Right renal cortex interstitium (tissue), 3 donors: ENCODE measurements around the gene TSC22D4. TPM values are rescaled to one million over a fixed set of nuclear protein-coding genes. Genes with fewer than 3 reads are reported as not detected.
A peak's percentile ranks its signal among the peaks of the same experiment; 100 is the strongest.
"Not testable (repeated sequence)": the region's sequence is repeated elsewhere in the genome, so short reads cannot be mapped to it uniquely, and the experiment has no call there.

Experiments used
- DNase-seq, 3 donors: peaks; one replicate each; pipeline ENCODE4 v3.0.0-alpha.2; 2013; ENCODE audit warnings: low read depth in 3 of 3, low spot score in 2 of 3
- polyA plus RNA-seq, 3 donors: library from polyadenylated mRNA; unstranded; fragments of 120-200 nt; gene quantifications; one replicate each; pipeline ENCODE4 v1.2.1, GENCODE V29; 2013; ENCODE audit not compliant: insufficient read length in 3 of 3

TSC22D4 gene
- polyA plus RNA-seq, 3 donors, result 28.6 to 35.0 (median 29.4) TPM

DNA sequence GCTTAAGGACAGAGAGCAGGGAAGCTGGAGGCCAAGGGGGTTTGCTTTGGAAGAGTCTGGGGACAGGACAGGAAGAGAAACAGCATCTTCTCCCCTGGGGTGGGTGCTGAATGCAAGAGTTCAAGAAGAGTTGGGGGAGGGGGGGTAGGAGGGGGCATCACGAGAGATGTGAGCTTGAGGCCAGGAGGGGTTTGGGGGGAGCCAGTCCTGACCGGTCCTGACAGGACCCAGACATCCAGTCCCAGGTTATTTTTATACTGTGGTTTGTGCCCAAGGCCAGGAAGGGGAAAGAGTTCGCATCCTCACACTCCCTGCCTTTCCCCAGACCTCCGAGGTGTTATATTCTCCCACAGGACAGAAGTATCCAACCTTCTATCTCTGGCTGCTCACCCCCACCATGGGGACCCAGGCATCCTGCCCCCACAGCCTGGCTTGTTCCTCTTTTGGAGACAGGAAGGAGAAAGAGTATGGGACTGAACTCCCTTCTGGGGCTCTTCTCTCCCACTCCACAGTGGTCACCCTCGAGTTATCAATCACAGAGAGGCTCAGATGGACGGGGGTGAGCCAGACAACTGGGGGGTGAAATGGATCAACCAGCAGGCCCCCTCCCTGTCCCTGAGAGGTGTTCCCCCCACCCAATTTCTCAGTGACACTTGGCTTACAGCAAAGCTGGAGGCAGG, 2.8 kb downstream of the TSC22D4 start:
- no peak for DNase-seq

DNA sequence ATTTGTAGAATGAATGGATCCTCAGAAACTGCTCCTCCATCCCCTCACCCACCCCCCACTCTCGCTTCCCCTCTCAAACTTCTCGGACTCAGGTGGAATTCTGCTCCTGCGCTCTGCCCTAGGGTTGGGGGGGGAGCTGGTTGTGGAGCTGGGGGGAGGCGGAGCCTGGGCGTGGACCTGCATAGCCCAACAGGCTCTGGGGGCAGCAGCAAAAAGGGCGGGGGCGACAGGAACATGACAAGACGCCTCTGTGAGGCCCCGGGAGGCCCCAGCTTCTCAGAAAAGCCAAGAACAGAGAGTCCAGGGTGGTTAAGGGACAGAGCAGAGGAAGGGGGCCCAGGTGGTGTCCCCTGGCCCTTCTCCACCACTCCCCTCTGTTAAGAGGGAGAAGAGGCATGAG, 3.5 kb downstream of the TSC22D4 start:
- DNase-seq, result no peak

DNA sequence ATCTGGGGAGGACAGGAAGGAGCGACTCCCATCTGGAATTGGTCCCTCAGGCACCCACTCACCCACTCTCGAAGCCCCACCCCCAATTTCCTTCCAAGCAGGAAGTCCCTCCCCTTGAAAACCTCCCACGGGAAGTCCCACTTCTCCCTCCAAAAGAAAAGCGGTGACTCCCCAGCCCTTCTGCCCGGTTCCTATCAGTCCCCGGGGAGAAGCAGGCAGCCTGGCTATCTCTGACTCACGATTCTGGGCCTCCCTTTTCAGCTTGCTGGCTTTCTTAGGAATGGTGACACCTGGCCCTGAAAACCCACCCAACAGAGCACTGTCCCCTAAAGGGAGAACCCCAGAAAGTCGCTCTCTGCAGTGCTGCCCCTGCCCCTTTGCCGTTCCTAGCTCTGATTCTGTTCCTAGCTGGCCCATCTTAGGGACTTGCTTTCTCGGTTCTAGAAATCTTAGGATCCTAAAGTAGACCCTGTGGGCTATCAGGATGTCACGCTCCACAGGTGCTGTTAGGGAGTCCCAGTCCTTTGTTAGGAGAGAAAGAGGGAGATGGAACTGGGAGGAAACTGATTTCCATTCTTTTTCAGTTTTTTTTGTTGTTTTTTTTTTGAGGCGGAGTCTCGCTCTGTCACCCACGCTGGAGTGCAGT, 6.0 kb downstream of the TSC22D4 start:
- DNase-seq, result no peak

DNA sequence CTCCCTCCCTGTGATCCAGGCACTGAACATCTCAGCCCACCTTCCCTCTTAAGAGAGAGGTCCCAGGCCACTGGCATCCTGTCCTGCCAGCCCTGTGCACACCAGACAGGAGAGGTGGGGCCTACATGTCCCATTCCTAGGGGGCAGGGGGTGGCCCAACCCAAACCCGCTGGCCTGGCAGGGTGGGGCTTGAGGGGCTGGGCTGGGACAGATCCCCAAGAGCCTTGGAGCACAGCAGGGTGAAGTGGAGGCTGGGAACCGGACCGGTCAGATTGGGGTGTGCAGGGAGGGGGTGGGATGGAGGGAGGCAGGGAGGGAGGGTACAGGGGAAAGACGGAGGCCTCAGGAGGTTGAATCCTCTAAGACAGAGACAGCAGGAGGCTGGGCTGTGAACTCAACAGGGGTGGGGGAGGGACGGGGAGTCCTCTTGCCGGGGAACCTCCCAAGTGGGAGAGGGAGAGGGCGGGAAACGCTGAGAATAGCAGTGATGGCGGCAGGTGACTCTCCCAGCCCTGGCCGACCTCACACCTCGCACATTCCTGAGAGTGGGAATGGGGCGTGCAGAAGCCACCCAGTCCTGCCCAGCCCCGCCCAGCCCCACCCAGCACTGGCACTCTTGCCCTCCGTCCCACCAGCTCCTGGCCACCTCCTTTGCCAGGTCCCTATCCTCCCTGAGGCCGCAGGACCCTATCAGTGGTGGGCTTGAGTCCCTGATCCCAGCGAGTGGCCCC, 6.7 kb downstream of the TSC22D4 start:
- DNase-seq, result no peak

DNA sequence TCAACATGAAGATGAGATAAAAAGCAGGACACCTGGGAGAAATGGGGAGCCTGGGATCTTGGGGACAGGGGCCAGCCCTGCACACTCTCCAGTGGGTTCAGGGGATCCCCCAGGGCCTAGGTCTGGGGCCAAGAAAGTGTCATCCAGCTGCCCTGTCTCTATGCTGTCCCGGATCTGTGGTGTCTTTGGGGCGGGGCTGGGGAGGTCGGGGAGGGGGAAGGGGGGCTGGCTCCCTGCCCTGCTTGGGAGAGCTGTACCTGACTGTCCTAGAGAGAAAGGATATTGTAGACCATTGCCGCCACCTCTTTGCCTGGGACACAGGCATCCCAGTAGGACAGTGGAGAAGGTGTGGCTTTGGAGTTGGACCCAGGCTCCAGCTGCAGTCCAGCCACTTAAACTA, 8.0 kb downstream of the TSC22D4 start:
- no peak for DNase-seq

DNA sequence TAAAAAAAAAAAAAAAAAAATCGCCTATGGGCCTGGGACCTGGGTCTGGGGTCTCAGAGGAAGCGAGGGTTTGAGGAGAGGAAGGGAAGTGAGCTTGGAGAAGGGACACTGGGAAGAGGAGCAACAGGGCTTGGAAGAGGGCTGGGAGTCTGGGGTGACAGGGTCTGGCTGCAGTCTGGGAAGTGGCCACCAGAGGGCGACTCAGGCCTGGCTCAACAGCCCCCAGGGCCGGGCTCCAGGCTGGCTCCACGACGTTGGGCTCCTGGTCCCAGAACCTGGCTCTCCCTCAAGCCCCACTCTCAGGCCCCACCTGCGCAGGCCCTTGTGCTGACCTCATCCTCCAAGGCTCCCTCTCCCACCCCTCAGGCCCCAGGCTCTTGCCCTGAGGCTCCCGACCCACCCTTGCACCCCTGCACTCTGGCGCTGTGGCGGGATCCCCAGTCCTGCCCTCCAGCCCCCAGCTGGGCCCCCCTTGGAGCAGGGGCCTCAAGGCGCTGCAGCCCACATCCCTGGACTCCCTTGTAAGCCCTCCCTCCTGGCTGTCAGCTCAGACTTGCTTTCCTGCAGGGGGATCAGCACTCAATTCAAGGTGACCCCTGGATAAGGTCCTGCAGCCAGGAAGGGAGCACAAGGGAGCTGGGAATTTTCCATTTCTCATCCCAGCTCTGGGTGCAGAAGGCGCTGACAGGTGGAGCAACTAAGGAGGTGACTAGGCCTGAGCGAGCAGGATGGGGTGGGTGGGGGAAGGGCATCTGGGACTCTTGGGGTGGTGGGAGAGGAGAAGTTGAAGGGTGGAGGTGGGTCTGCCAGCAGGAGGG, 9.6 kb downstream of the TSC22D4 start:
- peak in 1 of 3 donors; percentile 60 for DNase-seq

DNA sequence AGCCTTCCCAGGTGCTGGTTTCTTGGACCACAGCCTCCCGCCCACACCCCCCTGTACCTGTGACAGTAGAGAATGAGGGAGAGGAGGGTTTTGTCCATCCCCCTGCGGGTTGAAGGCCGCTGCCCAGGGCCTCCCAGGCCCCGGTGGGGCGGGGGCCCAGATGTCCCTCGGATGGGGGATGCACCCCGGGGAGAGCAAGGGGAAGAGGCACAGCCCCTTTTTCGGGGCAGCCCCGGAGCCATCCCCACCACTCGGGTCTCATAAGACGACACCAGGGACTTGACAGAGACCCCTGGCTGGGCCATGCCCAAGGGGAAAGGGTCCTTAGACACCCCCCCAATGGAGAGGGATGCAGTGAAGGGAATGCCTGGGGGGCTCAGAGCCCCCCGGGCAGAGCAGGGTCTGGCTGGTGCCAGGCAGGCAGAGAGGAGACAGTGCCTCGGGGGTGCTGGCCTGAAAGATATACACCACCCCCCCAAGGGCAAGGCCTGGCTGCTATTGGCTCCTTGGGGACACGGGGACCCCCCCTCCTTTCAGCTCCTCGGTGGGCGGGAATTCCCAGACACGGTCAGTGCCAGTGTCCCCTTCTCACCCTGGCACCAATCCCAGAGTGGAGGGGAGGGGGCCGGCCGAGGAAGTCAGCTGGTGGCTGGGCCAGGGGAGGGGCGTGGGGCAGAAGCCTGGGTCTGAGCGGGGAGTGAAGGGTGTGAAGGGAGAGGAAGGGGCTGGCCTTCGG, 11.2 kb downstream of the TSC22D4 start:
- no peak for DNase-seq

DNA sequence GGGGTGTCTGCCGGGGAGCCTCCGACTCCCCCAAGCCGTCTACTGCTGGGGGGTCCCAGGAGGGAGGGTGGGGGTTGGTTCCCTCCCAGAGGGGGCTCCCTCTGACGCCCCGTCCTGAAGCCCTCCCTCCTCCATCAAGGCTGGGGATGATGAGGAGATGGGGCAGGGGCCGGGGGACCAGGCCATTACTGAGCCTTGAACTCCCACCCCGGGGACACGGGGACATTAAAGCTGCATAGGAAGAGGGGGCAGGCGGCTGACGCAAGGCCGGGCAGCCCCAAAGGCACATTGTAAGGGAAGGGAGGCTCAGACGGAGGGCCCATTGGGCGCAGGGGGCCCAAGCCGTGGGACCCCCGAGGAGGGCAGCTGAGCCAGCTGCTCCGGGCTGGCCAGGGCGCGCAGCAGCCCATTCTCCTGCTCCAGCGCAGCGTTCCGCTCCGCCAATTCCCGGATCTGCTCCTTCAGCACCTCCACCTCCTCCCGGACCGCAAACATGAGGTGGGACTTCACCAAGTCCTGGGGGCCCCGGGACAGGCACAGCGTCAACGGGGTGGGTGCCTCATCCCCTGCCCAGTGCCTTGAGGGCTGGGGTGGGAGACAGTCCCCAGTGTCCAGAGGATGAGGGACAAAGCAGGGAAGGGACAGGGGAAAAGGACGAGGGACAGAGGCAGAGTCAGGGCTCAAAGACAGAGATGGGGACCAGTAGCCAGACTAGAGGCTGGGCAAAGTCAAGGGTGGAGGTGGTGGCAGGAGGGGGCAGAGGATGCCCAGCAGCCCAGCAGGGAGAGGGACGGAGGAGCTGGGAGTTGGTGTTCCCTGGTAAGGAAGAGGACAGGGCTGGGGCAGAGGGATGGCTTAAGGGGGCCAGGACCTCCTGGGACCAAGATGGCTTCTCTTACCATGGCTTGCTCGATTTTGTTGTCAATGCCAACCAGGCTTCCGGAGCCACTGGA, 12.1 kb downstream of the TSC22D4 start:
- no peak for DNase-seq

DNA sequence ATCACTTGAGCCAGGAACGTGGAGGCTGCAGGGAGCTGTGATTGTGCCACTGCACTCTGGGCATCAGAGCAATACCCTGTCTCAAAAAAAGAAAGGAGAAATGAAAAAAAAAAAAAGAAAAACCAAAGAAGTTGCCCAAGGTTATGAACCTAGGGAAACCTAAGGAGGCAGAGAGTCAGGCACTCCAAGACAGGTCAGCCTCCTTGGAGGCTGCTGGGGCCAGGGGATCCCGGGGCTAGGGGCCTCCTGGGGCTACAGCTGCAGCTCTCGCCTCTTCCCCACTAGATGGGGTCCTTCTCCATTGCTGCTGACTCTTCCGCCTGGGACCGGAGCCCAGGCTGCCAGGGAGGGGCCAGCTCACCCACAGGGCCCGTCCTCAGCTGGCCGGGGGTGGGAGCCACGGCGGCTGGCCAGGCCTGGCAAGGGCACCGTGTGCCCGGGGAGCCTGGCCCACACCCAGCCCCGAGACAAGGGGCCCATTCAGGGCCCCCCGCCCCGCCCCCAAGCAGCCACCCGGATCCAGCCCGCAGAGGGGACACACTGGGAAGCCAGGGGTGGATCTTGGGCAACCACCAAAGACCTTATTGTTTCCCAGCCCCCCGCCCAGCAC, 13.2 kb downstream of the TSC22D4 start:
- no peak for DNase-seq

DNA sequence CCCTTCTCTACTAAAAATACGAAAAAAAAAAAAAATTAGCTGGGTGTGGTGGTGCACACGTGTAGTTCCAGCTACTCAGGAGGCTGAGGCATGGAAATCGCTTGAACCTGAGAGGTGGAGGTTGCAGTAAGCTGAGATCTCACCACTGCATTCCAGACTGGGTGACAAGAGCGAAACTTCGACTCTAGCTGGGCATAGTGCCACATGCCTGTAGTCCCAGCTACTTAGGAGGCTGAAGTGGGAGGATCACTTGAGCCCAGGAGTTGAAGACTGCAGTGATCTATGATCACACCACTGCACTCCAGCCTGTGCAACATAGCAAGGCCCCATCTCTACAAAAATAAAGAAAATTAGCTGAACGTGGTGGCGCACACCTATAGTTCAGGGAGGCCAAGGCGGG, 13.7 kb downstream of the TSC22D4 start:
- no peak for DNase-seq

DNA sequence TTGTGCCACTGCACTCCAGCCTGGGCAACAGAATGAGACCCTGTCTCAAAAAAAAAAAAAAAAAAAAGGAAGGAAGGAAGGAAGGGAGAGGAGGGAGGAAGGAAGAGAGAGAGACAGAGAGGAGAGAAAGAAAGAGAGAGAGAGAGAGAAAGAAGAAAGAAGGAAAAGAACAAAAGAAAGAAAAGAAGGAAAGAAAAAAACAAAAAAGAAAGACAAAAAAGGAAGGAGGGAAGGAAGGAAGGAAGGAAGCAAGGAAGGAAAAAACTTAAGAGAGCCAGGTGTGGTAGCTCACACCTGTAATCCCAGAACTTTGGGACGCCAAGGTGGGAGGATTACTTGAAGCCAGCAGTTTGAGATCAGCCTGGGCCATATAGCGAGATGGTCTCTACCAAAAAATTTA, 14.2 kb downstream of the TSC22D4 start:
- DNase-seq, result no peak

DNA sequence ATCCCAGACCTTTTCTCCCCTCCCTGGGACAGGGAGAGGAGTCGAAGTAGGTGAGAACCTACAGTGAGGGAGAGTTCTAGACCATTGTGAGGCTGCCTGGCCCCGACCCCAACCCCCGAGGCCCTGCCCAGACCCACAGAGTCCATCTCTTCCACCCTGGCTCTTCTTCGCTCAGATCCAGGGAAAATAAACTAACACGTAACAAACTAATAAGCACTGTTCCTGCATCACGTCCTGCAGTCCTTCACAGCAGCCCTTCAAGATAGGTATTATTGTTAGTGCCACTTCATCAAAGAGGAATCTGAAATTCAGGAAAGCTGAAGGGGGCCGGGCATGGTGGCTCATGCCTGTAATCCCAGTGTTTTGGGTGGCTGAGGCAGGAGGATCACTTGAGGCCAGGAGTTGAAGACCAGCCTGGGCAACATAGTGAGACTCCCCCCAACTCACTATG, 14.8 kb downstream of the TSC22D4 start, which contains the start of gene SPACDR:
TSS of gene SPACDR (minus strand) at position 51 of the 451 bp plus-strand sequence. CDS start 235 bp downstream, outside the sequence.
- no peak for DNase-seq

DNA sequence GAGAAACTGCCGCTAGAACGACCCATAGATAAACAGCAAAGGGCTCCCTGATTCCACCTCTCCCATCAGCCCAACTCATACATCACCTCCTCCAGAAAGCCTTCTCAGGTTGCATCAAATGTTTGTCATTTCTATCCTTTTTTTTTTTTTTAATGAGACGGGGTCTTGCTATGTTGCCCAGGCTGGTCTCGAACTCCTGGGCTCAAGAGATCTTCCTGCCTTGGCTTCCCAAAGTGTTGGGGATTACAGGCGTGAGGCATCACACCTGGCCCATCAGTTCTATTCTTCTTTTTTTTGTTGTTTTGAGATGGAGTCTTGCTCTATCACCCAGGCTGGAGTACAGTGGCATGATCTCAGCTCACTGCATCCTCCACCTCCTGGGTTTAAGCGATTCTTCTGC, 22.0 kb downstream of the TSC22D4 start:
- no peak for DNase-seq

DNA sequence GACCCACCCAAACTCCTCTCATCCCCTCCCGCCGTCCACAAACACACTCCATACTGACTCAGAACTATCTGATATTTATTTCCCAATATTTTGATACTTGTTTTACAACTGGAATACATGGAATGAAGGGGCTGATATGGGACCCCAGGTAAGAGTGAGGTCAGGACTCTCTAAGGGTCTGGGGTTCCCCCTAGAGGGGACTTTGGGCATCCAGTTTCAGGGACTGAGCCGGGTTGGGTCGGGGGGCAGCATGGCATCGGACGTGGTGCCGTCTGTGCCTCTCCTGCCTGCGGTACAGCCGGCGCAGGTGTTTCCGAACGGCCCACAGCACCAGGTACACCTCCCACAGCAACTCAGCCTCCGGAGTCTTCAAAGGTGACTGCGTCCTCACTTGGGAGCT, 22.5 kb downstream of the TSC22D4 start:
- DNase-seq, result no peak

DNA sequence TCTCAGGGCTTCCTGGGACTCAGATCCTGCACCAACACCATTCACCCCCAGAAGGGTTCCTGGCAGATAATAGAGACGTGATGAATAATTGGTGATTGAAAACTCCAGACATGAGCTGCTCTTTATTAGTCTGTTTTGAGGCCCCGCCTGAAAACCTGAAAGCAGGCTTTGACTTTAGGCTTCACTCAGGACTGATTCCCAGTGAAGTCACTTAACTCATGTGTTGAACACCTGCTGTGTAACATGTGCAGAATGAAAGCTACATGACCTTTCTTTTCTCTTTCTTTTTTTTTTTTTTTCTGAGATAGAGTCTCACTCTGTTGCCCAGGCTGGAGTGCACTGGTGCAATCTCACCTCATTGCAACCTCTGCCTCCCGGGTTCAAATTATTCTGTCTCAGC, 23.8 kb downstream of the TSC22D4 start:
- DNase-seq, result no peak

DNA sequence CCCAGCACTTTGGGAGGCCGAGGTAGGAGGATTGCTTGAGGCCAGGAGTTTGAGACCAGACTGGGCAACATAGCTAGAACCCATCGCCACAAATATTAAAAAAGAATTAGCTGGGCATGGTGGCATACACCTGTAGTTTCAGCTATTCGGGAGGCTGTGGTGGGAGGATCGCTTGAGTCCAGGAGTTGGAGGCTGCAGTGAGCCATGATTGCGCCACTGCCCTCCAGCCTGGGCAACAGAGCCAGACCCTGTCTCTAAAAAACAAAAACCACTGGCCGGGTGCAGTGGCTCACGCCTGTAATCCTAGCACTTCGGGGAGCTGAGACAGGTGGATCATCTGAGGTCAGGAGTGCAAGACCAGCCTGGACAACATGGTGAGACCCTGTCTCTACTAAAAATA, 25.2 kb downstream of the TSC22D4 start:
- not testable (repeated sequence) for DNase-seq

DNA sequence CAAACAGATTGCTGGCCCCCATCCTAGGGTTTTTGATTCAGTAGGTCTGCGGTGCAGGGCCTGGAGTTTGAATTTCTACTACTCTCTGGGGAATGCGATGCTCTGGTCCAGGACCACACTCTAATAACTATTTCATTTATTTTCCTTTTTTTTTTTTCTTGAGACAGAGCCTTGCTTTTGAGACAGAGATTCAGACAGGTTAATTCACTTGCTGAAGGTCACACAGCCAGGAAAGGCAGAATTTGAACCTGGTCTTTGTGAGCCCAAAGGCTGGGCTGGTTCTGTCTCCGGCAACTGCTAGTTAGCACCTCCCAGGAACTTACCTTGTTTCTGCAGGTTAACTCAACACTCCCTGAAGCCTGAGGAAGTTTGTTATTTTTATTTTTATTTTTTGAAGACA, 26.5 kb downstream of the TSC22D4 start:
- no peak for DNase-seq

DNA sequence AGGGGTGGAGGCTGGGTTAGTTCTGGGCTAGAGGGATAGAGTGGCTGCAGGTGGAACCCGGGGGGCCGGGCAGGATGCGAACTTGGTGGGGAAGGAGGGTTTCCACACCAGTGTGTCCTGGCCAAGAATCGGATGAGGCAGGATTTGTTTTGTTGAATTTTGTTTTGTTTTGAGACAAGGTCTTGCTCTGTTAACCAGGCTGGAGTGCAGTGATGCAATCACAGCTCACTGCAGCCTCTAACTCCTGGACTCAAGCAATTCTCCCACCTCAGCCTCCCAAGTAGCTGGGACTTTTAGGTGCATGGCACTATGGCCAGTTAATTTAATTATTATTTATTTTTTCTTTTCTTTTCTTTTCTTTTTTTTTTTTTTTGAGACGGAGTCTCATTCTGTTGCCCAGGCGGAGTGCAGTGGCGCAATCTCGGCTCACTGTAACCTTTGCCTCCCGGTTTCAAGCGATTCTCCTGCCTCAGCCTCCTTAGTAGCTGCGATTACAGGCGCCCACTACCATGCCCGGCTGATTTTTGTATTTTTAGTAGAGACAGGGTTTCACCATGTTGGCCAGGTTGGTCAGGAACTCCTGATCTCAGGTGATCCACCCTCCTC, 29.7 kb downstream of the TSC22D4 start:
- DNase-seq, result no peak
